Hematopoietic multipotent progenitor cell treated with erythropoietin and hydrocortisone succinate and interleukin-3 and kit ligand, for 6 days (in vitro differentiated cells): ENCODE results near the gene TBRG4.
A peak's percentile ranks its signal among the peaks of the same experiment; 100 is the strongest.
"Not testable (repeated sequence)": the region's sequence is repeated elsewhere in the genome, so short reads cannot be mapped to it uniquely, and the experiment has no call there.

Experiments
- DNase-seq: peaks from one replicate; pipeline ENCODE4 v3.0.0-alpha.2; 2015

The TBRG4 gene

DNA sequence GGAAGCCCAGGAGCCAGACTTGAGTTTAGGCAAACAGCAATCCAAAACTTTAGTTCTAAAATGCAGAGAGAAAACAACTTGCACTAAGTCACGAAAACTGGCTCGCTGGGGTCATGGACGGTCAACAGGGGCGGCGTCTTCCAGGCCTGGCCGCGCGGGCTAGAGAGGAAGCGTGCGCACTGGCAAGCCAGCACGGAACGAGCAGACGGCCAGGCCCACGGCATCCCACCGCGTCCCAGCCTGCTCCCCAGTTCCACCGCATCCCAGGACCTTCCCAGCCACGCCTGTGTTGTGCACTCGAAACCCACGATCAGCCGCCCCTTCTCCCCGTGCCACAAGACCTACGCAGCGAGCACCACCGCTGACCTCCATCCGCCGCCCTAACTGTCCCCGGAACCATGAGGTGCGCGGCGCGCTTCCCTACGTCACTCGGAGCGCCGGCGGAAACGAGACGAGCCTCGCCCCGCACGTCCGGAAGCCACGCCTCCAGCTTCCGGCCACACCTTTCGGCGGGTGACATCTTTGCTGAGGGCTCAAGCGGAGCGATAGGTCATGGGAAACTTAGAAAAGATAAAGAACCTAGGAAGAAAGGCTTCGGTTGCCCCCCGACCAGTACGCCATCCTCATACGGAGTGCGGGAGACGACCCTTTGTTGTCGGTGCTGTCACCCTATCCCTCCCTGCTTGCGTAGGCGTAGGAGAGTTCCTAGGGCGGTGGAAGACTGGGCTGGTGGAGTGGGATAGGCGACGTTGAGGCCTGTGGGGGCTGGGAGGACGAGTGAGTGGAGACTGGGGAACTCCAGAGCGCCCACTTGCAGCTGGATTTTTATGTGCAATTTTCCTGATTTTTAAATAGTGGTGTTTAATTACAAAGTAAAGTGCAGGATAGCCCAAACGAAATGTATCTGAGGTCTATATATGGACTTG is at the start of gene TBRG4:
Gene TBRG4, minus strand, starts transcription at position 400 of the 926 bp plus-strand sequence. CDS start 2,460 bp downstream, outside the sequence.
- DNase-seq = peak; percentile 98

DNA sequence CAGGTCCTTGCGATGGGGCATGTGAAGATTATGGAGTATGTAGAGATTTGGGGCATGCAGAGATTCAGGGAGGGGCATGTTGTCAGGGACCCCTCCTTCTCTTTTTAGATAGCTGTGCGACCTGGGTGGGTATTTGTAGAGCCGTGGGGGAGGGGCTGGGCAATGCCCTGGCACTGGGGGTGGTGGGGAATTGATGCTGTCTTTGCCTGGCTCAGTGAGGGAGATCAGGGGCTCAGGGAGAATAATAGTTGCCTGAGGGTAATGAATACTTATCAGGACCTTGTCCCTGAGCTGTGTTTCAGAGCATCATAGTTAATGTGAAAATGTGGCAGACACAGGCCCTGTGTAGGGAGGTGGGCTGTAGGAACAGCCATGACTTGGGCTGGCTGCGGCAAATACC is 49.6 kb upstream of the TBRG4 start:
- DNase-seq = no peak

DNA sequence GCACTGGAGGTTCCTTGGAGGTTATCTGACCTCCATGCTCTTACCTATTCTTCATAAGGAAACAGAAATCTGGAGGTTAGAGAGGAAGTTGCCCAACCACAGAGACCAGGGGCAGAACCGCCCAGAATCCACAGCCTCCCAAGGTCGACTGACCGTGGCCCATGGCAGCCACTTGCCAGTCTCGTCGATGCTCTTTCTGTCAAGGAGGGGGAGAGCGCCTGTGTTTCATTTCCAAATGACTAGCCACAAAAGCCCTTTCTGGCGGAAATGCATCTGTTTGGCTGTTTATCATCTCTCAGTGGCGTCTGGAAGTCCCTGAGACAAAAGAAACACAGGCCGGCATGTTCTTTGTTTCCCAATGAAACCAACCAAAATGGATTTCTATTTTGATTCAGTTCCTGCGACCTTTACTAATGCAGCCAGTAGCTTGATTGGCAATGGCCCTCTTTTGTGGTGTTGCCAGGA is 49.0 kb upstream of the TBRG4 start:
- no peak for DNase-seq

DNA sequence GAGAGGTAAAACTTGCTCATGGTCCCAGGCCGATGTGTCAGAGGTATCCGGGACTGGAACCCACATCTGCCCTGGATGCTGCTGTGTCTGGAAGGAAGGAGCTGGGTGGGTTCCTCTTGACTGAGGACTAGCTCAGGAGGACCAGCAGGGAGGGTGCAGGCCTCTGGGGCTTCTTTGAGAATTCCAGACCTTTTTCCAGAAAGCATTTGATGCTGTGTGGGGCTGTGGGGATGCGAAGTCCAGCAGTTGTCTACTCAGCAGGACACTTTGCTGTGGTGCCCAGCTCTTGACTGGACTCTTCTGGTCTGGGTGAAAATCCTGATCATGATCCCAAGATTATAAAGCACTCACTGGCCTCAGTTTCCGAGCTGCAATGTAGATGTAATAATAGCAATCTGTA is 47.8 kb upstream of the TBRG4 start:
- DNase-seq = no peak

DNA sequence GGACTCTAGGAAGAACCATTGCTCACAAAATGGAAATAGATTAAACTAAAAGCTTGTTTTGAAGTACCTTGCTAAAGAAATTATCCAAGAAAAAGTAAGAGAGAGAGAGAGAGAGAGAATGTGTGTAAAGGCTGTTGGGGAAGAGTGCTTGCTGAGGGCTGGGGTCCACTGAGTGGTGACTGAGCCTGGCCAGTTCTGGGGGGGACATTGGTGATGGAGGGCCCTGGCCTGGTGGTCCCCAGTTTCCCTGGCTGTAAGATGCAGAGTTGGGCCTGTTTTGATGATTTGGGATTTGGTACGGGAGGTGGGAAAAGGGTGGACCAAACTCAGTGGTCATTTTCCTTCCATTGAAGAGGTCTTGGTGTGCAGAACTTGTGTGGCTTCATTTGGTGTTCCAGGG is 47.0 kb upstream of the TBRG4 start:
- DNase-seq = no peak

DNA sequence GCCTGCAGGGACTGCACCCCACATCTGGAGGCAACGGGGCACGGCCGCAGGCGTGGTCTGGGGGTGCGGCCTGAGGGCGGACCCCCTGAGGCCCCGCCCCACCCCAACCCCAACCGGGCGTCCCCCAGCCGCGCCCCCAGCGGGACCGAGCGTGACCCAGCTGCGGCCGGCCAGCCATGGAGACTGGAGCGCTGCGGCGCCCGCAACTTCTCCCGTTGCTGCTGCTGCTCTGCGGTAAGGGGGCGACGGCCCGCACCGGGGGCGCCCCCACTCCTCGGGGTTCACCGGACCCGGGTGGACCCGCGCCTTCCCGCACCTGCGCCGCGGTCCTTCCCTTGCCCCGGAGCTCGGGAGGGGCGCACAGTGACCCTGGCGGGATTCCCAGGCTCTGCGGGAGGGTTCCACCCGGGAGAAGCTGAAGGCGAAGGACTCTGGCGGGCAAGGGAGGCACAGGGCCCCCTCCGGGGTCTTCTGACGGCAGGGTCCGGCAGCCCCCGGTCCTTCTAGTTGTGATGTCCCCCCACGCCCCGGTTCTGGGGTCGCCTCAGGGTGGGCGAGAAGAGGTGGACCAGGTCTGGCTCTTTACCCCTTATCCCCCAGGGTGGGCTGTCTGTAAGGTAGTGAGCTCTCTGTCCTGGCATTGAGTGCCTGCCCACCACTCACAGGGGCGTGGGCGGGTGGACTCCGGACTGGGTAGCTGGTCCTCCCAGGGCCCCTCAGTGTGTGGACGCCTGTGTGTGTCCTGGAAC is 46.3 kb upstream of the TBRG4 start, which contains the start of gene RAMP3:
Gene RAMP3, plus strand, starts transcription at position 139 of the 749 bp plus-strand sequence. Its CDS starts 38 bp downstream, at position 177.
- DNase-seq = peak; percentile 56

DNA sequence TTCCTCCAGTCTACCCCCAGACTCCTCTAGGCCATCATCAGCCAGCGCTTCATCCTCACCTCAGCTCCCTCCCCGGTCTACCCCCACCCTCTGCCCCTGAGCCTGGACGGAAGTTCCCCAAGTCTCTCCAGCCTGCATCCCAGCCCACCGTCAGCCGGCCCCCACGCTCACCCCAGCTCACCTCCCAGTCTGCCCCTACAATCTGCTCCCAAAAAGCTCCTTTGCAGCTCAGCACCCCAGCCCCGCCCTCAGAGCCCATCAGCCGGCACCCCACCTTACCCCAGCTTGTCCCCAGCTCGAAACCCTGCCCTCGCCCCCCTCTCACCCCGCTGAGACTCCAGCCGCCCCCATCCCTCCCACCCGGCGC is 45.8 kb upstream of the TBRG4 start:
- no peak for DNase-seq

DNA sequence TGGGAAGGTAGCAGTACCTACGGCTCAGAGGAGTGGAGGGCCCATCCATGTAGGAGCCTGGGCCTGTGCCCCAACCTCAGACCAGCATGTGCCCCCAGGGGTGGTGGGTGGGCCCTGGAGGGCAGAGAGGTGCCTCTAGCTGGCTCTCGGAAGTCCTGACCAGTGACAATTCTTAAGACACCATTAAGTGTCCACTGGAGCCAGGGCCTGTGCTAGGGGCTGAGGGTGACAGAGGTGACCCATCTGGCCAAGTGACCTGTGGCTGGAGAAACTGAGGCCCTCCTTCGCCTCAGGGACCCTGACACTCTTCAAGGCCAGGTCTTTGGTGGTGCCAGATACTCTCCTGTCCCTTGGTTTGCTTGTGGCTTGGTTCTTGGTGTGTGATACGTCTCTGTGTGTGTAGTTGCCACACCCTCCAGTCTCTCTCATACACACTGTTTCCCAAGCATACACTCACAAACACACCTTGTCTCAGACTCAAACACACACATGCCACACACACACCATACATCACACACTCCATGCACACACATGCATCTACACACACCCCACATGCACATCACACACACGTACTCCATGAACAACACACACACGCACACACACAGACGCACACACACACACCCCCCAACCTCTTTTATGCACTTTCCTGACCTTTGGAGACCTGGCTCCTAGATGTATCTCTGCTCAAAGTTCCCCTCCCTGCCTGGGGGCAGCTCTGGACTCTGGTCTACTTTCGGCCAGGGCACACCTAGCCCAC is 45.2 kb upstream of the TBRG4 start:
- DNase-seq = no peak

DNA sequence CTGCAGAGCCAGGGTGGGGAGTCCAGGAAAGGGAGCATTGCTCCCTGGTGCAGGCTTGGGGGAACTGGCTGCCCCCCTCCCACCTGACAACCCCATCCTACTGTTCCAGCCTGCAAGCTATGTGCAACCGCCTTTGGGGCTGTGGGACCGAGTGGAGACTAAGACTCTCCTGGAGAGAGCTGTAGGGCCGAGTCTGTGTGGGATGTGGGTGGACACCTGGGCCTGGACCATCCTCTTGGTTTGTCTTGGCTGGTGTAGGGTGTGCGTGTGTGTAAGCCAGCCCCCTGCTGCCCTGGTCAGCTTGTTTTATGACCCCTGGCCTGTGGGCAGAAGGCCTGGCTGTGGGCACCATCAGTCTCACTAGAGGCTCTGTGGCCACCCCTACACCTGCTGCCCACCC is 44.4 kb upstream of the TBRG4 start:
- no peak for DNase-seq

DNA sequence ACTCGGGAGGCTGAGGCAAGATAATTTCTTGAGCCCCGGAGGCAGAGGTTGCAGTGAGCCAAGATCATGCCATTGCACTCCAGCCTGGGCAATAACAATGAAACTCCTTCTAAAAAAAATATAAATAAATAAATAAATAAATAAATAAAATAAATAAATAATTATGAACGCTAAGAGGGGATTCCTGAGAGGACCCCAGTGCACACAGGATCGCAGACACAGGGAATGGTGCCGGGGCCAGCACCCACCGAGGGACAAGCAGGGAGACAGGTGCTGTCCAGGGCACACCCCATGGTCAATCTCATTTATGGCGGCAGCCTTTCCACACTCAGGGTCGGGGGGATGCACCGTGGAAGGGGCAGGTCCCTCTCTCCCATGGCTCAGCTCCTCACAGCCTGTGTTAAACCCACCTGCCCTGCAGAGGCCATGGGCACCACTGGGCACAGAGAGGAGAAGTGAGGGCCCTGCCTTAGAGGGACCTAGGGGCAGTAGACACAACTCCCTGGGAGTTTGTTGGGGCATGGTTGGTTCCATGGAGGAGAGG is 43.9 kb upstream of the TBRG4 start:
- no peak for DNase-seq

DNA sequence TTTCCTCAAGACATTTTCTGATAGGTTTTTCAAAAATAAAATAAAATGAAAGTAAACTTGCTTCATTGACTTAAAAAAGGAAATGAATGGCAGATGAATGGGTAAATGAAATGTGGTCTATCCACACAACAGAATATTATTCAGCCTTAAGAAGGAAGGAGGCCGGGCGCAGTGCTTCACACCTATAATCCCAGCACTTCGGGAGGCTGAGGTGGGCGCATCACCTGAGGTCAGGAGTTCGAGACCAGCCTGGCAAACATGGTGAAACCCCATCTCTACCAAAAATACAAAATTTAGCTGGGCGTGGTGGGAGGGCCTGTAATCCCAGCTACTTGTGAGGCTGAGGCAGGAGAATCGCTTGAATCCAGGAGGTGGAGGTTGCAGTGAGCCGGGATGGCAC is 42.4 kb upstream of the TBRG4 start:
- not testable (repeated sequence) for DNase-seq

DNA sequence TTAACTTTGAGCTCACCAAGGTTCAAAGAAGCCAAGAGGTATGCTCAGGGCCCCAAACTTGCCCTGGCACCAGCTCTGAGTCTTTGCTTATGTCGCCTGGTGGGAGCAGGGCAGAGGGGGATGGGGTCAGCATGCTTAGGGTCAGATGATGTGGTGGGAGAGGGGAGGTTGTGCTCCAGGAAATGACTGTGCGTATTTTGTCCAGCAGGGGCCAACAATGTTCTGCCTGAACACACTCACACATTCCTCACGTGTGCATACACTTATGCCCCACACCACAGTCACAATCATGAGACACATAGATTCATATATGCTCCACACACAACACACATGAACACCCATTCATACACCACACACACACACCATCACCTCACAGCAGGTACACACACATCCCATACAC is 41.7 kb upstream of the TBRG4 start:
- DNase-seq = peak; percentile 45

DNA sequence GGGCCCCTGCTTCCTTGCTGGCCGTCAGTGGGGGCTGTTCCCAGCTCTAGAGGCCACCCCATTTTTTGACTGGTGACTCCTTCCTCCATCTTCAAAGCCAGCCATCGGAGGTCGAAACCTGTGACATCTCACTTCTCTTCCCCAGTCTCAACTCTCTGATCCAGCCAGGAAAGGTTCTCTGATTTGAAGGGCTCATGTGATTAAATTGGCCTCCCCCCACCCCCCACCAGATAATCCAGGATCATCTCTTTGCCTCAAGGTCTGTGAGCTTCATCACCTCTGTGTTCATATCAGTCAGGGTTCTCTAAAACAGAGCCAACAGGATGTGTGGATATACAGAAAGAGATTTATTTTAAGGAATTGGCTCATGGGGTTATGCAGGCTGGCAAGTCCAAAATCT is 40.5 kb upstream of the TBRG4 start:
- no peak for DNase-seq

DNA sequence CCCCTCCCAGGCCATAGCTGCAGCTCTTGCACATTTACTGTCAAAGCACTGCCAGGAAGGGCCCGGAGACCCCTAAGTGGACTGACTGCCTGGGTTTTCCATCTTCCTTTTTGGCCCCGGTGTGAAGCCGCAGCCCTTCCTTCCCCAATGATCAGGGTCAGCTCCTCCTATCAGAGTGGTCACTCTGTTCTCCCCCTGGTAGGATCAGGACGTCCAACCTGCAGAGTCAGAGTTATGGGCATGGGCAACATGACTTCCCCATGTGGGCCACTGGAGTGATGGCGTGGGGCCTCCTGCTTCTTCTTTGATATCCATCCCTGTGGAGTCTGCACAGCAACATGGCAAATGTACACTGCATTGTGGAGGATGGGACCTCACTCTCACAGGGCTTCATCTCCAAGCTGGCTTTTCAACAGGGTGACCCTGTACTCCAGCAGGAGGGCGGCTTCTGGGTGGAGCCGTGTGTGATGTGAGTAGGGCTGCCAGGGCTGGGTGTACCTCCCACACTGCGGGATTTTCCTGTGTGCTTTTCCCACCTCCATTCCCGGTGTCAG is 39.7 kb upstream of the TBRG4 start:
- DNase-seq = no peak

DNA sequence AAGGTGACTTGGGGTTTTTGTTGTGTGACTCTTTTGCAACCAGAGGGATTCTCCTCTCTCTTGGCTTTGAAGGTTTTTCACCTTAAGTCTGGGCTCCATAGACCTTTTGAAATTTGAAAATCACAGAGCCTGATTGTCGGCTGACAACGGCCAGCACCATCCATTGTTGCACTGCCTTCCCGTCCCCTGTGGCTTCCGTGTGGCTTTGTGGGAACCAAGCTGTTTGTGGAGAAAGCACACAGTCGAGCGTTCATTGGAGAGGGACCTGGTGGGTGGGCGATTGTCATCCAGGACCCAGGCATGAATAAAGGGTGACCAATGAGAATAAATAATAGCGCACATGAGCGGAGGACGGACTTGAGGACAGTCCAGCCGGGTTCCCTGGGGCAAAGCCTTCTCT is 38.7 kb upstream of the TBRG4 start:
- DNase-seq = no peak

DNA sequence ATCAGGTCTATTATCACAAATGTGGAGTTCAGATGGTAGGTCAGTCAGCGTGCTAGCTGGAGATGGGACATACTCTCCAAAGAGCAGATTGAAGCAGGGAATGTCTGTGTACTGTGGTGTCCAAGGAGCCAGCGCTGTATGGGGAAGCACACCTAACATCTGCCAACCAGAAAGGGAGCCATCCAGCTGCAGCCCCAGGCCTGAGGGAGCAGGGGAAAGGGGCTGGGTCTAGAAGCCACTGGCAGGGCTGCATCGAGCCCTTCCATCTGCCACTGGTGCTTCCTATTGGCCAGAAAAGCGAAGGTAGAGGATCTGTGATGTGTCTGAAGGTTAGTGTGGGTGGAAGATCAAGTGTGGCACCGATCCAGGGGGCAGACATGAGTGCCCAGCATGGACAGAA is 38.1 kb upstream of the TBRG4 start:
- DNase-seq = no peak

DNA sequence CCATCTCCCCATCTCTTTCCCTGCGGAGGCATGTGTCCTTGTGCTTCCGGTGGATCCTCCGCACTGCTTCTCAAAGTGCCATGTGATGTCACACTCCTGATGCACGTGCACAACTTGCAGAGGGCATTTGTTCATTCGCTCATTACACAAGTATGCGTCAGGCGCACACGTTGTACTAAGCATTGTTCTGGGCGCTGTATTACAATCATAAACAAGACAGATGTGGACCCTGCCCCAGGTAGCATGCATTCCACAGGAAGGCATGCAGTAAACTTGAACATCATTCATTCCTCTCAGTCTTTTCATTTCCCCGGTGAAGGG is 37.1 kb upstream of the TBRG4 start:
- no peak for DNase-seq

DNA sequence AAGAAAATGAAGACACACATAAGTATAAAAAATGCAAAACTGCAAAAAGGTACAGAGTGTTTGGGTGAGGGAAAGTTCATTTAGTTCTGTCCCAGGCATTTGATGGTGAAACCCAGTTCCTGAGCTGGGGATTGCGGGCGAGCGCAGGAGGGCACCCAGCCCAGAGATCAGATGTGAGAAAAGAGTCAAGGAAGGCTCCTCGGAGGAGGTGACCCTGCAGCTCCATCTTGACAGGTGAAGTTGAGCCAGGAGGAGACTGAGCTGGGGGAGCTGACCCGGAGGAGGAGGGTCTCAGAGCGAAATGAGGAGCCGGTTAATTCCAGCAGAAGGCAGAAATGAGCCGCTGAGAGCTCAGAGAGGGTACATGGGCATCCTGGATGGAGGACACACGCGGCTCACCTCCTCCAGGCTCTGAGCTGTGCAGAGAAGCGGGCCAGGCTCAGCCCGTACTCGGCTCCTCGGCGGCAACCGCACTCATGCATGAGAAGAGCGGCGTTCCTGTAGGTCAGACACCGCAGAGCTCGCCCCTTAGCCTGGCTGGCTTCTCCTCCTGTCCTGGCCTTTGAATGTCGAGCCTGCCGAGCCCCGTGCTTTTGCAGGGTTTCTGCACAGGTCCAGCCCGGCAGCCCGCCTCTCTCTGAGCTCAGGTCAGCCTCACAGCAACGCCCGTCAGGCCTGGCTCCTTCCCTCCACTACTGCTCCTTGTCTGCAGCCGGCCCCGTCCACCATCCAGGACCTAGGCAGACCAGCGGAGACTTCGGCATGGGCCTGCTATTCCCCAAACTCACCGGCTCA is 36.6 kb upstream of the TBRG4 start:
- DNase-seq = no peak

DNA sequence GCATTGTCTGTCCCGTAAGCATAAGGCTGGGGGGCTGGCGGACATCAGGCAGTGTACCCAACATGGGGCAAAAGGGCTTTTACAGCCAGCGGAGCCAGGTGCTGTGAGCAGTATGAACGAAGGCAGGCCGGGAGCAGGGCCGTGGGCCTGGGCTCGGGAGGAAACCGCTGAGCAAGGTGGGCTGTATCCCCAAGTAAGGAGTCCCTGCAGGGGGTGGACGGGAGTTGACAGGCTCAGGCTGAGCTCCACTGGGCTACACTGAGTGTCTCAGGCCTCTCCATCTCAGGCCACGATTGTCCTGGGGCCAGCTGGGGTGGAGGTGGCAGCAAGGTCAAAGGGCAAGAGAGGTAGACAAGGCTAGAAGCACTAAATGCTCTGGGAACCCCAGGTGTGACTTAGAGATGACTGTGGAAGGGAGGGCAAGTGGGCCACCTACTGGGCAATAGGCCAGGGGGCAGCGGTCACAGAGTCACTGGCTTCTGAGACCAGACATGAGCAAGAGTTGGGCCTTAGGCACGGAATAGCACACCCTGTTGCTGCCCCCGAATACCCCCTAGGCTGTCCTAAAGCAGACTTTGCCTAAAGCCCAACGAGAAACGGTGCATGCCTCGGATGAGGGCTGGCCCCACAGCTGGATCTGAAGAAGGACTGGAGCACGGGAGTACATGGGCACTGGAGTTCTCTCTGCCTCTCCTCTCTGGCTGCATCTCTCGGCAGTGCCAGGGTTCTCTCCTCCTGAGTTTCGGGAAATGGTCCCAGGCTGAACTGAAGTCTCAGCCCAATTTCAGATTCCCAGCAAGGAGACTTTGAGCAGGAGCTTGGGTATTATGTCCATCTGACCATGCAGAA is 35.3 kb upstream of the TBRG4 start:
- no peak for DNase-seq

DNA sequence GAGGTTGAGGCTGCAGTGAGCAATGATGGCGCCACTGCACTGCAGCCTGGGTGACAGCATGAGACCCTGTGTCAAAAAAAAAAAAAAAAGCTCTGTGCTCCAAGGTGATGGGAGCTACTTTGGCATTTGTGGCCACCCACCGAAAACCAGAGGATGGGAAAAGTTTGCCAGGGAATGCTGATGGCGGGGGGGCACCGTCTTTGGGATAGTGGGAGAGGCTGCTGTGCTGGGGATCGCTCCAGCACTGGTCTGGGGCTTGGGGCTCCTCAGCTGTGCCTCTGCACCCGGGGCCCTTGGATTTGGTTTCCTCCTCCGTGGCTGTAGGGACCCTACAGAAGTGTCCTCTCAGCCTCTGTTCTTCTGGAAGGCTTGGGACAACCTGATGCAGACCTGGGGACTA is 34.4 kb upstream of the TBRG4 start:
- no peak for DNase-seq

DNA sequence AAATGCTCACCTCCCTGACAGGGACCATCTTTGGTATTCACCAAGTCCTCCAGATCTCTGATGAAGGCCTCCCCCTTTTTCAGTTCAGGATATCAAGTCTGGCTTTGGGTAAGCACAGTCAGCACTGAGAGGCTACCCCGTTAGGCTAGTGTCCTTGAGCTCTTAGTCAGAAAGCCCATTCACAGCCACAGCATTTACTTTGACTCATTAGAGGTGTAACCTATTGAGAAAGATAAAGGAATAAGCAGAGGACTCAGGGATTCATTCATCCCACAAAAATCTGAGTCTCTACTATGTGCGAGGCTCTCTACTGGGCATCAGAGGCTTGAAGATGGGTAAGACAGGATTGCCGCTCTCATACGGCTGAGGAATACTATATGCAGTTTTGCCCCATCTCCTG is 32.1 kb upstream of the TBRG4 start:
- no peak for DNase-seq
